ENCODE results near the gene ZBTB17. TPM values are rescaled to one million over a fixed set of nuclear protein-coding genes. Genes with fewer than 3 reads are reported as not detected.

The ZBTB17 gene
- total RNA-seq, 1 experiment from 2014 or later, result 22.1 TPM

DNA sequence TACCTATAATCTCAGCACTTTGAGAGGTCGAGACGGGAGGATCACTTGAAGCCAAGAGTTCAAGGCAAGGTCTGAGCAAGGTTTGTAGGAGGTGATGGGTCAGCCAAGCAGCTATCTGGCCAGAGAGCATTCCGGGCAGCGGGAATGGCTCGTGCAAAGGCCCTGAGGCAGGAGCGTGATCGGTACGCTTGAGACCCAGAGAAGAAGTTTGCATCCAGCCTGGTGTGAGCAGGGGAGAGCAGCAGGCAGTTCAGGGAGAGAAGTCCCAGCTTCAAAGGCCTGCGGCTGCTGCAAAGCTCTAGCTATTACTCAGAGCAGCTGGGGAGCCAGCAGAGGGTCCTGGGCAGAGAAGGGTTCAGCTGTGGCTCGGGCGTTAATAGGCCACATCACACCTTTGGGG lies 23.0 kb upstream of the ZBTB17 start:
- Mint-ChIP-seq H3K9me3 (ENCODE audit: low read depth, unreplicated experiment) (no peaks in the 10 kb centered on the region), H3K36me3 (ENCODE audit: insufficient read depth, unreplicated experiment) (no peaks in the 10 kb centered on the region), H3K27me3 (ENCODE audit: unreplicated experiment) (peaks cover 24% of the 10 kb centered on the region), H3K4me1 (ENCODE audit: low read depth, unreplicated experiment) (no peaks in the 10 kb centered on the region), H3K27ac (ENCODE audit: unreplicated experiment) (no peak overlapping the region), H3K4me3 (ENCODE audit: low read depth, unreplicated experiment) (no peak overlapping the region)
- CTCF ChIA-PET, result no interaction called here
- intact Hi-C loops (cut with micrococcal nuclease; ENCODE audit: unreplicated experiment), result no loop called here
- BruUV-seq (replicated peaks), result no TSS peak
- TF ChIP-seq, protein P1, sequence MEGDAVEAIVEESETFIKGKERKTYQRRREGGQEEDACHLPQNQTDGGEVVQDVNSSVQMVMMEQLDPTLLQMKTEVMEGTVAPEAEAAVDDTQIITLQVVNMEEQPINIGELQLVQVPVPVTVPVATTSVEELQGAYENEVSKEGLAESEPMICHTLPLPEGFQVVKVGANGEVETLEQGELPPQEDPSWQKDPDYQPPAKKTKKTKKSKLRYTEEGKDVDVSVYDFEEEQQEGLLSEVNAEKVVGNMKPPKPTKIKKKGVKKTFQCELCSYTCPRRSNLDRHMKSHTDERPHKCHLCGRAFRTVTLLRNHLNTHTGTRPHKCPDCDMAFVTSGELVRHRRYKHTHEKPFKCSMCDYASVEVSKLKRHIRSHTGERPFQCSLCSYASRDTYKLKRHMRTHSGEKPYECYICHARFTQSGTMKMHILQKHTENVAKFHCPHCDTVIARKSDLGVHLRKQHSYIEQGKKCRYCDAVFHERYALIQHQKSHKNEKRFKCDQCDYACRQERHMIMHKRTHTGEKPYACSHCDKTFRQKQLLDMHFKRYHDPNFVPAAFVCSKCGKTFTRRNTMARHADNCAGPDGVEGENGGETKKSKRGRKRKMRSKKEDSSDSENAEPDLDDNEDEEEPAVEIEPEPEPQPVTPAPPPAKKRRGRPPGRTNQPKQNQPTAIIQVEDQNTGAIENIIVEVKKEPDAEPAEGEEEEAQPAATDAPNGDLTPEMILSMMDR (IDR thresholded peaks at IDR 0.05; ENCODE audit: unreplicated experiment), result no peak
- no peak for DNase-seq

DNA sequence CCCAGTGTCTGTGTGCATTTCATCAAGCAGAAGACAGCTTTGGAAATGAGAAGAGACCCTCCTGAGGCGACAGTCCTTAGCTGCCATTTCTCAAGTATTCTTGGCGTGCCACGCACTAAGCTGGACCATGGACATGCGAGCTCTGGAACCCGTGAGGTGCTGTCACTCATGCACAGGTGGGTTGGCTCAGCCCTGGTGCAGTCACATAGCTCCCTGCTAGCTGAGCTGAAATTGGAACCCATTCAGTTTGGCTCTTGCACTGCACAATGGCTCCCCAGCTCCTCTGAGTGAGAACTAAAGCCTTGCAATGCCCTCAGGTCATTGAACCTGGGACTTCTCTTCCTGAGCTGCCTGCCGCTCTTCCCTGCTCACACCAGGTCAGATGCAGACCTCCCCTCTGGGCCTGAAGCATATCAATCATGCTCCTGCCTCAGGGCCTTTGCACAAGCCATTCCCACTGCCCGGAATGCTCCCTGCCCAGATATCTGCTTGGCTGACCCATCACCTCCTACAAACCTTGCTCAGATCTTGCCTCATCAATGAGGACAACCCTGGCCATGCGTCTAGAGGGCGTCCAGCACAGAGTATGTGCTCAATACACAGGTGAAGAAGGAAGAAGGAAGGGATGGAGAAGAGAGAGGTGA lies 21.9 kb upstream of the ZBTB17 start:
- Mint-ChIP-seq H3K9me3 (ENCODE audit: low read depth, unreplicated experiment) (no peaks in the 10 kb centered on the region), H3K4me3 (ENCODE audit: low read depth, unreplicated experiment) (no peak overlapping the region), H3K27ac (ENCODE audit: unreplicated experiment) (no peak overlapping the region), H3K27me3 (ENCODE audit: unreplicated experiment) (peaks cover 24% of the 10 kb centered on the region), H3K4me1 (ENCODE audit: low read depth, unreplicated experiment) (no peaks in the 10 kb centered on the region), H3K36me3 (ENCODE audit: insufficient read depth, unreplicated experiment) (no peaks in the 10 kb centered on the region)
- CTCF ChIA-PET, result no interaction called here
- BruUV-seq (replicated peaks), result no TSS peak
- intact Hi-C loops (cut with micrococcal nuclease; ENCODE audit: unreplicated experiment), result no loop called here
- TF ChIP-seq, protein P1 (IDR thresholded peaks at IDR 0.05; ENCODE audit: unreplicated experiment), result no peak
- no peak for DNase-seq

DNA sequence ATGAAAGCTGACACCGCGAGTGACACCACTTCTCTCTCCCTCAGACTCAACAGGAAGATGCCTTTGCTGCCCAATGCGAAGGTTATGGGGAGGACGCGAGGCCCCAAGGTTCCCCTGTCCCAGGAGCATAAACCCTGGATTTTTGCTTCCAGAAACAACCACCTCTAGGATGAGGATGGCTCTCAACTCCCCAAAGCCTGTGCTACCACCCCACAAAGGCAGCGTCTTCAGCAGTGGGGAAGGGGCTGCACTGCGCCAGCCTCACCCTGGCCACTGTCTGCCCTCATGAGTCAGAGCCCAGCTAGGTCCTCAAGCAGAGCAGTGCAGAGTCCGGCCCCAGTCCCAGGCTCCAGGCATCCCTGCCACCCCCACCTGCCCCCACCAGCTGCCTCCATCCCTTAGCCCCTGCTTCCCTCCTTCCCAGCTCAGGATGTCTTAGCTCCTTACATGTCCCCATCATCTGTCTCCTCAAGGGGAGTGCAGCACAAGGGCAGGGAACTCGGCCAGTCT lies 21.2 kb upstream of the ZBTB17 start:
- TF ChIP-seq, protein P1 (IDR thresholded peaks at IDR 0.05; ENCODE audit: unreplicated experiment), result no peak
- no TSS peak for BruUV-seq (replicated peaks)
- intact Hi-C loops (cut with micrococcal nuclease; ENCODE audit: unreplicated experiment), result no loop called here
- CTCF ChIA-PET, result no interaction called here
- H3K36me3 Mint-ChIP-seq (ENCODE audit: insufficient read depth, unreplicated experiment), result no peaks in the 10 kb centered on the region
- DNase-seq, result no peak
- no peaks in the 10 kb centered on the region for H3K9me3 Mint-ChIP-seq (ENCODE audit: low read depth, unreplicated experiment)
- H3K27ac Mint-ChIP-seq (ENCODE audit: unreplicated experiment), result no peak overlapping the region
- no peak overlapping the region for H3K4me3 Mint-ChIP-seq (ENCODE audit: low read depth, unreplicated experiment)
- H3K4me1 Mint-ChIP-seq (ENCODE audit: low read depth, unreplicated experiment), result no peaks in the 10 kb centered on the region
- peaks cover 24% of the 10 kb centered on the region for H3K27me3 Mint-ChIP-seq (ENCODE audit: unreplicated experiment)

DNA sequence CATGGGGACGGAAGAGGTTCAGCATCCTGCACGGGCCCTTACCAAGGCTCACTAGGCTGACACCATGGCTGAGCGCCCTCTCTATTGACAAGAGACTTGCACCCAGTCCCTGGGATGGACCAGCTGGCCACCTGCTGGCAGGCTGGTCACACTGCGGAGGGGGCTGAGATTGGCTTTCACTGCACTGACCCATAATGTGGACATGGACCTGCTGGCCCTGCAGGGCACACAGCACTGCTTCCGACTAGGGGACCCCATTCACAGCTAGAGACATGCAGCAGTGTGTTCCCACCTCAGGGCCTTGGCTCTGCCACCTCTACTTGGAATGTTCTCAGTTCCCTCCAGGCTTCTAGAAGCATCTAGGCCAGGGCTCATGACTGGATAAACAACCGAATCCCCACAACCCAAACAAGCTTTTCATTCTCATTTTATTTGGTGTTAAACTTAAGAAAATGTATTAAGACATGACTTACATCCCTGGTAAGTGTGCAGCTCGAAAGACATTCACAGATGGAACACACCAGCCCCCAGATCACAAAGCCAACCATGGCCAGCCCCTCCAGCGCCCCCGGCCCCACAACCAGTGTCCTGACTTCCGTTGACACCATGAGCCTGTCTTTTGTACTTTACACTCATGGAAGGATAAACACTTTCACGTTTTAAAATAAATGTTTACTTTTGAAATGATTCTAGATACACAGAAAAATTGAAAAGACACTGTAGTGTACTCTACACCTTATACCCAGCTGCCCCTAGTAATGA lies 18.9 kb upstream of the ZBTB17 start:
- Mint-ChIP-seq H3K9me3 (ENCODE audit: low read depth, unreplicated experiment) (no peaks in the 10 kb centered on the region), H3K4me3 (ENCODE audit: low read depth, unreplicated experiment) (no peak overlapping the region)

More for the DNA sequence above, 18.9 kb upstream of the ZBTB17 start:
- no TSS peak for BruUV-seq (replicated peaks)
- intact Hi-C loops (cut with micrococcal nuclease; ENCODE audit: unreplicated experiment), result no loop called here
- TF ChIP-seq, protein P1 (IDR thresholded peaks at IDR 0.05; ENCODE audit: unreplicated experiment), result peak; percentile 54
- peak; percentile 67 for DNase-seq
- no peaks in the 10 kb centered on the region for H3K4me1 Mint-ChIP-seq (ENCODE audit: low read depth, unreplicated experiment)
- H3K27ac Mint-ChIP-seq (ENCODE audit: unreplicated experiment), result no peak overlapping the region
- H3K36me3 Mint-ChIP-seq (ENCODE audit: insufficient read depth, unreplicated experiment), result no peaks in the 10 kb centered on the region
- CTCF ChIA-PET, result interaction anchor here (1.1 kb wide), 2 partner anchors 66 to 180 kb away, joined by 3 read pairs; no protein-coding TSS in a partner anchor
- peaks cover 34% of the 10 kb centered on the region for H3K27me3 Mint-ChIP-seq (ENCODE audit: unreplicated experiment)
